HG02943 (cell line): Measurements from ENCODE around the gene UBAC1.

Experiments
- ATAC-seq: cut with Tn5 transposase; IDR thresholded peaks from one replicate; pipeline ENCODE4 v1.9.1; 2021; ENCODE audit warnings: mild to moderate bottlenecking, low read depth, moderate library complexity; ENCODE audit not compliant: unreplicated experiment

Gene UBAC1

GRCh38 chr9:135993765-135994500, 32.8 kb upstream of the UBAC1 start:
- no peak for ATAC-seq

DNA sequence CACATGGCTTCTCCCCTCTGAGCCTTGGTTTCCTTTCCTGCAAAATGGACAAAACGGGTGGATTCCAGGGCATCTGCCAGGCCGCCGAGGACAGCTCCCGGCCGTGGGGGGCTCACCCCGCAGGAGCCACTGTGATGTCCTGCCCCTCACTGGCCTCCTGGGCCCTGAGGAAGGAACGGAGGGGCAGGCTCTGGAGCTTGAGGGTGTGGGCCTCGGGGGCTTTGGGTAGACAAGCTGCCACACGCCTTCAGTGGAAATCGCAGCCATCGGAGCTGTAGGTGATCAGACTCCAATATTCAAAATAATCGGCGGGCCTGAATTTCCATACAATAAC, 32.2 kb upstream of the UBAC1 start:
- no peak for ATAC-seq

GRCh38 chr9:135992486-135993408, 31.6 kb upstream of the UBAC1 start:
- no peak for ATAC-seq

DNA sequence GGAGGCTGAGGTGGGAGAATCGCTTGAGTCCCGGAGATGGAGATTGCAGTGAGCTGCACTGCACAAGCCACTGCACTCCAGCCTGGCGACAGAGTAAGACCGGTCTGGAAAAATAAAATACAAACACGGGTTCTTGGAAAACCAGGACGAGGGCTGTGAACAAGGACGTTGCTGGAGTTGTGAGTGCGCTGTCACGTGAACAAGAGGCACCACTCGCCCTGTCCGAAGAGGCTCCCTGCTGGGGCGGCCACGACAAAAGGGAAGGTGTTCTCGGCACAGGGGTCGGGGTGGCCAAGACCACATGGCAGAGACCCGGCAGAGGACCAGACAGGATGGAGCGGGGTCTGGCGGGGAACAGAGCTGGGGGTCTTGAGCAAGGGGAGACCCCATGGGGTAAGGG, 30.6 kb upstream of the UBAC1 start:
- ATAC-seq = no peak

DNA sequence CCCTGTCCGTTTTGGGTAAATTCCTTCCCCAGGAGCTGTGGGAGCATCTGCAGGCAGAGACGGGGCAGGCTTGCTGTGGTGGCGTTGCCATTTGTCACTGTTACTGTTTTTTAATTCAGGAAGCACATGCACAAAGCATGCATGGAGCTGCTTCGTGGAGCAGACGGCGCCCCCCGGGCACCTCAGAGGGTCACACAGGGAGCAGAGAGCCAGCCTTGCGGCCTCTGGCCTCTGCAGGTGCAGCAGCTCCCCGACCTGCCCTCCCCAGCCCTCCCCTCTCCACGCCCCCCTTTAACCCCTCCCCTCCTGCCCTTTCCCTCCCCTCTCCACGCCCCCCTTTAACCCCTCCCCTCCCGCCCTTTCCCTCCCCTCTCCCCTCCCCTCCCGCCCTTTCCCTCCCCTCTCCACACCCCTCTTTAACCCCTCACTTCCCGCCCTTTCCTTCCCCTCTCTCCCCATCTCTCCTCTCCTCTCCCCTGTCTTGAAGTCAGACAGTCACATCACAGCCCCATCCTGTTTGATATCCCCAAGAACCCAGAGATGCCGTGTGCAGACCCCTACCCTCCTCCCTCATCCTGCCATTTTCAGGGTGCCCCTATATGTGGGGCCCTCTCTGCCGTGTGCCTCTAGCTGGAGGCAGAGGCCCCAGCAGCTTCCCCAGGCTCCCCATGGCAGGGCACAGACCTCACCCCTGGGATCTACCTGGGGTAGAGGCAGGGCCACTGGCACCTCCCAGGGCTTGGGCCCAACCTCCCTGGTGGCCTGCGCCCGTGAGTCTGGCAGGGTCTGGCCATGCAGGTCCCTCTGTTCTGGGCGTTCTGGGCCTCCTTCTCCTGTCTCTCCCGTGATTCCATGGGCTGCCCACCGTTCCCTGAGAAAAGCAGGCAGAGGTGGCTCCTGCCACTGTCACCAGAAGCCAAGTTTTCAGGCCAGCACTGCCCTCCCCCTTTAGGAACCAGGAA, 29.6 kb upstream of the UBAC1 start:
- ATAC-seq = no peak

DNA sequence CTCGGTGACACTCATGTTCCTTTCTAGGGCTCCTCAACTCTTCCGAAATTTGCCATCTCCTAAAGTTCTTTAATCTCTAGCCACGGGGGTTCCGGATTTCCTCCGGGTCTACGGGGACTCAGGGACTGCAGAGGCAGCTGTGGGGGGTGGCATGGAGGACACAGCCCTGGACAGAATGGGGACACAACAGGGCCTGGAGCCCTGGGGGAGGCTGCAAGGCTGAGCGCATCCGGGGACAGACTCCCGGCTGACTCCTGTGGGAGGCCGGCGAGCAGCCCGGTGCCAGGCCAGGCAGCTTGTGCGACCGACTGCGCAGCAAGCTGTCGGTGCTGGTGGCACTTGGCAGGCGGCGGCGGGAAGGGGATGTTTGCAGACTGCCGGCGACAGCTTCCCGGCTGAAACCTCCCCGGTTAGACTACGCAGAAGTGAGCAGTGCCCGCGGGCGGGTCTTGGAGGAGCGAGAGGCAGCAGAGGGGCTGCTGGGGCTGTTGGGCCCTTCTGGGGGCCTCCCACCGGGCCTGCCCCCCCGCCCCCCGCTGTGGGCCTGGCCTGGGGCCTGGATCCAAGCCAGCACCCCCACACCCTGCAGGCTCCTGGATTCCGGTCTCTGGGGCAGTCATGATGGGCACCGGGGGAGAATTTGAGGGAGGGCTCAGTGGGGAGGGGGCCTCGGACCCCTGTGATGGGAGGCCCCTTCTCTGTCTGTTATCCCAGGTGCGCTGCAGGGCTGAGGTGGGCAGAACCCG, 28.7 kb upstream of the UBAC1 start:
- no peak for ATAC-seq

DNA sequence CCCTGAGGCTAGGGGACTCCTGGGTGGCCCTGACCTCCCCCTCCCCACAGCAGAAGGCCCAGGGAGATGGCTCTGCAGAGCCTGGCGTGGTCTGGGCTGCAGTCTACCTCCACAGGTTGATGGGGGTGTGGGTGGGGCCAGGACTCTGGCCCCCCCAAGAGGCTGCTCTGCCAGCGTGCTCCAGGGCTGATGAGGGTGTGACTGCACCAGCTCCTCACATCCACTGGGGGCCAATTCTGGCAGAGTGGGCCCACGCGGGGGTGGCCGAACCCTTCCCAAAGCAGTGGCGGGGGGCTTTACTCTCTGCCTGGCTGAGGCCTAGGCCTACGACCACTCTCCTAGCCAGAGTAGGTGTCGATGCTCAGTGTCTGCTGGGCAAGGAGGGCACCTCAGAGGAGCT, 28.0 kb upstream of the UBAC1 start:
- ATAC-seq = no peak

DNA sequence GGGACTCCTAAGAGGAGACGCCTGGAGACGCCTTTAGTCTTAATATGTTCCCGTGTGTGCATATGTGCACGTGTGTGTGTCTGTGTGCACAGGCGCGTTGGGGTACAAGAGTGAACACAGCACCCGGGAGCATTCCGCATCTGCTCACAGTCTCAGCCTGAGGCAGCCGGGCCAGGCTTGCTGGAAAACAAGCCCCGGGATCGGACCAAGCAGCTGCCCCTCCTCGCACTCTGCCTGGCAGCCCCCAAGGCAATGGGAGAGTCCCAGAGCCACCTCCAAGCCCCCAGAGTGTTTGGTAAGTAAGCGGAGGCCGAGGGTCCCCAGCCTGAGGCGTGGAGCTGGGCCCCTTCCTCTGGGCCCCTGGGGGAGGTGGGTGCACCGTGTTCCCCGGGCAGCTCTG, 27.3 kb upstream of the UBAC1 start:
- no peak for ATAC-seq

- ATAC-seq = no peak
Measured at GRCh38 chr9:135987838-135988404, 26.7 kb upstream of the UBAC1 start.

- ATAC-seq = no peak
Measured at GRCh38 chr9:135986605-135987004, 25.4 kb upstream of the UBAC1 start.

DNA sequence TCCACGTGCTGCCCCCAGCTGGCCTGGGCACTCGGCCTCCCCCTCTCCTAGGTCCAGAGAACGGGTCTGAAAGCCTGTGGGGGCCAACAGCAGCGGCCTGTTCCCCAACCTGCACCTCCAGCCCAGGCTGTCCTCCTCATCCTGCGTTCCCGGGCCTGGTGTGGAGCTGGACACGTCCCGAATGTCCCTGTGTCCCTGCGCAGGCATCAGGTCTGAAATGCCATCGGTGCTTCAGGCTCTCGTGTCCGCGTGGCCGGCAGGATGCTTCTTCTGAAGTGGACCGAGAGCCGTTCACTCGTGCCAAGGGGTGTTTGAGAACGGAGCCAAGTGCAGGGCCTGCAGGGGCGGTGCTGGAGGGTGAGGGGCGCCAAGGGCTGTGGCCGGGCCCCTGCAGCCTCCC, 24.7 kb upstream of the UBAC1 start:
- ATAC-seq = no peak

DNA sequence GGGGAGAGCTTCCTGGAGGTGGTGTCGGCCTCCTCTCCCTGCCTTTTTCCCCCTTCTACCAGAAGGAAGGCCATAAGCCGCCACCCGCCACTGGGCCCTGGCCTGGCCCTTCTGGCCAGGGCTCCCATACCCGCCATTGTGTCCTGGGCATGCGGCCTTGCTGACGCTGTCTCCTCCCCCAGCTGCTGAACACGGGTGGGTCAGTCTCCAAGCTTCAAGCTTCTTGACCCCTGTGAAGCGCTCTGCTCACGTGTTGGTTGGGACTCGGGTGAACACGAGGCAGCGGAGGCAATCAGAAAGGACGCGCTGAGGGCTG, 24.2 kb upstream of the UBAC1 start:
- ATAC-seq = no peak

- no peak for ATAC-seq
Measured at GRCh38 chr9:135984072-135984710, 23.0 kb upstream of the UBAC1 start.

- no peak for ATAC-seq
Measured at GRCh38 chr9:135983208-135984071, 22.3 kb upstream of the UBAC1 start.

DNA sequence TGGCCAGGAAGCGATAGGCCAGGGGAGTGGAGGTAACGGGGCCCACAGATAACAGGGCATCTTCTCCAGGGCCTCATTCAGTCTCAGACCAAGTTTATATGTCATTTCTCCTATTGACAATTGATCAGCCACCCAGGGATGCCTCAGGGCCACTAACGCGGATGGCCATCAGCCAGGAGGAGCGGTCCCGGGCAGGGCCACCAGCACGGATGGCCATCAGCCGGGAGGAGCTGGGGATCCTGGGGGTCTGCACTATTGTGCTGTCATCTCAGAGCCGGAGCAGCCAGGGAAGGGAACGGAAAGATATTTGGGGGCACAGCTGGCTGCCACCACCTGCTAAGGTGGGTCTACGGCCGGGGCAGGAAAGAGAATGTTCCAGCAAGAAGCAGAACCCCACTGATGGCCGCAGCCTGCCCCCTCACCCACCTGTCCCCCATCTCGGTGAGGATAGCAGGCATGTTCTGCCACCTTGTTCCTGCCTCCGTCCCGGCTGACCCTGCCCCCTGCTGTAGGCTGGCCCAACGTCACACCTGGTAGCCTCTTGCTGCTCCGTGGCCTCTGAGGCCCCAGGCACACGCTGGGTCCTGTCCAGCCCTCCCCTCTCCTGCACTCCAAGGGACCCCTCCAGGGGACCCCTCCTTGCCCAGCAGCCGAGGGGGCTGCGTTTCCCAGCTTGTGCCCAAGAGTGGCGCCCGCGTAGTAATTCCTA, 21.5 kb upstream of the UBAC1 start:
- no peak for ATAC-seq

DNA sequence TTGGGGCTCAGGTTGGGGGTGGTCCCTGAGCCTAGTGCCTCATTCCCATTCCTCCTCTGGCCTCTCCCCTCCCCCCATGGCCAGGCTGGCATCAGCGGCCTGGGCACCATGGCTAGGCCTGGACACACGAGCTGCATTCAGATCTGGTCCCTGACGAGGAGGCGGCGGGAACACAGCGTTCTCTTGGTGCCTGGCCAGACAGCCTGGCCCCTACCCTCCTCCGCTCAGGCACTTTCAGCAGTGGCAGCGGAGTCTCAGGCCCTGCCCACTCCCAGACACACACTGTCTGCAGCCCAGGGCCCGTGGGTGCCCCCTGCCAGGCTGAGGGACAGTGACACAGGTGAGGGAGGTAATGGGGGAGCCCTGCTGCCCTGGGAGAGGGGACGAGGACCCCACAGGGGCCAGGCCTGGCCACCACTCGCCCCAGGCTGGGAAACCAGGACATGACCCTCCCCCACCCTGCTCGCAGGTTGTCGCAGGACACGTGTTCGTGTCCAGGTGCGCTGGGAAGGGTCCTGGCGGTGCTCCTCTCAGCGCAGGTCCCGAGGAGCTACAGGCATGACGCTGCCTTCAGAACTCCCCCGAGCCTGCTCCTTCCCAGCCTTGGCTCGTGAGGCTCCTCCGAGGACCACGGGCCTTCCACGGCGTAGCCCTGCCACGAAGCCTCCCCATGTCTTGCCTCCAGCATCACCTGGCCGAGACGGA, 19.9 kb upstream of the UBAC1 start:
- no peak for ATAC-seq

- ATAC-seq = no peak
Measured at GRCh38 chr9:135979547-135980166, 18.5 kb upstream of the UBAC1 start.
